D341Med (cell line): ENCODE measurements around the gene KCND3.
"Not testable (repeated sequence)": the region's sequence is repeated elsewhere in the genome, so short reads cannot be mapped to it uniquely, and the experiment has no call there.

Source experiments
- DNase-seq: peaks from one replicate; pipeline ENCODE4 v3.0.0; 2012; ENCODE audit warnings: low spot score

KCND3 gene

DNA sequence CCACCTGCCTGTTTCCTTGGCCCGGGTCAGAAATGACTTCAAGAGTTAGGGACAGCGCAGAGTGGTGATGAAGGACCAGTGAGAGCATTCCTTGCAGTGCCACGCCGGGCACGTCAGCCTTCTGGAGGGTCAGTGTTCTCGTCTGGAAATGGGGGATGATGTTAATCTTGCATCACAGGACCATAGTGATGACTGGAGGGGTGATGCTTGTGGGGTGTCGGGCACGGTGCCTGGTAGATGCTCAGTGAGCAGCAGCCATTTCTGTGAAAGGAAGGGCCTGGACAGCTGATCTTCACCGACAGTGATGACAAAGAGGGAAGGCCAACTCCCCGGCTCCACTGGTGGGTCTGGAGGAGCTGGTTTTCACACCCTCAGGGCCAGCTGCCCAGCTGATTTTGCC, 177.6 kb downstream of the KCND3 start:
- DNase-seq, result no peak

GRCh38 chr1:111805251-111805650, 184.2 kb downstream of the KCND3 start:
- no peak for DNase-seq

- no peak for DNase-seq
Observed at GRCh38 chr1:111804776-111805175, 184.7 kb downstream of the KCND3 start.

DNA sequence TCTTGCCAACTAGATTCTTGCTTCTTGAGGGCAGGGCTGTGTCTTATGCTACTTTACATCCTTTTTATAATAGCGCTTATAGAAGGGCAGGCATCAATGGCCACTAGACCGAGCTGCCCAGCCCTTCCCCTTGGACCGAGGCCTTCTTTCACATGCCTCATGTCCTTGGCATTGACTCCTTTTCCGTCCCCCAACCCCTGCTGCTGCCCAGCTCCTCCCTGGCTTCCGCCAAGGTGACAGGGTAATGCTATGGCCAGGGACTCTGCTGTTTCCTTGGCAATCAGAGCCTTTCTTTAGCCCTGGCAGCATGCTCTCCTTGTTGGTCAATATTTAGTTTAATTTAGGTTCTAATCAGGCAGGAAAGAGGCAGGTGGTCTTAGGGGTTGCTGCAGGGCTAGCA, 185.5 kb downstream of the KCND3 start:
- no peak for DNase-seq

GRCh38 chr1:111802984-111803383, 186.5 kb downstream of the KCND3 start:
- DNase-seq, result no peak

DNA sequence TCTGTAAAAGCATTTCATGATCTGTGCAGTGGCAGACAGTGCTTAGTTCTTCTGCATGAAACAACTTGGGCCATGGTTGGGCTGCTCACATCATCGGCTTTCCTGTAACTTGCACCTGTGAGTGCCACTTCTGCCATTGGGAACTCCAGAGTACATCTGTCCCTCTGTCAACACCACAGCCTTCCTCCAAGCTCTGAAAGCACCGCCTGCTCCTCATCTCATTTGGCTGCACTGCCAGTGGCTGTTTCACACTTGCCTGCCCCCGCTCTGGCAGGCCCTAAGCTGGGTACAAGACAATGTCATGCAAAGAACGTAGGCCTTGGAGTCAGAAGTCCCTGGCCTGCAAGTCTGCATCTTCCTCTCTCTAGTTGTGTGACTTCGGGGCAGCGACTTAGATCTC, 187.4 kb downstream of the KCND3 start:
- DNase-seq, result no peak

DNA sequence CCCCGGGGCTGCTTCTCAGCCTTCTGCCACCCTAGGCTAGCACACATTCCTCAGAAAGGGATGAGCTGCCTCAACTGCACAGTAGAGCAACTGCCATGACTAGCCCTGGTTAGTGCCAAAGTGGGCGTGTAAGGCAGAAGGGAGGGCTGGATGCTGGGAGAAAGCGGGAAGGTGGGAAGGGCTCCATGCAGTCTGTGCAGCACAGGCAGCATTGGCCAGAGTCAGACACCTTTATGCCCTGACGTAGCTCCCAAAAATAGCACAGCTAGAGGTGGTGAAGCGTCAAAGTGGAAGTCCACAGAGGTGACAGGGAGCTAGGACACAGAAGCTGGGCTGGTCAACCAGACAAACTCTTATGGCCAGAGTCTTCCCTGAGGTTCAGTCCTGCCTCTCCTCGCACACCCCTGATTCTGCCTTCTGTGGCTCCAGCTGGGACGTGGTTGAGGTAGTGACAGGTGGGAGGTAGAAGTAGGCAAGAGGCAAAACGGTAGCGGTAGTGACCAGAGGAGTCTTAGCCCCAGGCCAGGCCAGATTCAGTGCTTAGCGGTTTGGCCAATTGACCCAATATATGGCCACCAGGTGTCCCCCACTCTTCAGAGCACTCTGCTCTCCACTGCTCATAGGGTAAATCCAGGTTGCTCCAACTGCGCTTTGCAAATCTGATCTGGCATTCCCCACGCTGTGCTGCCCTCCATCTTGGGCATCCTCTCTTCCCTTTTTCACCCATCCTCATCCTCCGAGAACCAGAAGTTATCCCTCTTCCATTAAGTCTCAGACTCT, 188.2 kb downstream of the KCND3 start:
- no peak for DNase-seq

GRCh38 chr1:111799722-111800121, 189.7 kb downstream of the KCND3 start:
- not testable (repeated sequence) for DNase-seq

DNA sequence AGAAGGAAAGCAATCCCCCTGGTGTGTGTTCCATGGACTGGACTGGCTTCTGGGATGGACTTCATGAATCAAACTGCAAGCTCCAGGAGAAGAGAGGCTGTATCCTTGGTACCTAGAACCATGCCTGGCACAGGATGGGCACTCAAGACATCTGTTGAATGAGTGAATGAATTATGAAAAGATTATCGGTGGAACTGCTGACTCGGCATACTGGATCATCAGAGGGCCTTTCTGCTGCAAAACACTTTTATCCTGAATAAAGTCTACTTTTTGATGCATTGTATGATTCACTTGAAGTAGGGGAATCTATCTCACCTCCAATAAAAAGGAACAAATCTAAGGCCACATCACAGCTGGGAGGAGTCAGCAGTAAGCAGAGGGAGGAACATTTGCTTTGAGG, 190.9 kb downstream of the KCND3 start:
- no peak for DNase-seq

GRCh38 chr1:111795401-111795800, 194.1 kb downstream of the KCND3 start:
- DNase-seq, result no peak

GRCh38 chr1:111793923-111794322, 195.5 kb downstream of the KCND3 start:
- peak; percentile 57 for DNase-seq

DNA sequence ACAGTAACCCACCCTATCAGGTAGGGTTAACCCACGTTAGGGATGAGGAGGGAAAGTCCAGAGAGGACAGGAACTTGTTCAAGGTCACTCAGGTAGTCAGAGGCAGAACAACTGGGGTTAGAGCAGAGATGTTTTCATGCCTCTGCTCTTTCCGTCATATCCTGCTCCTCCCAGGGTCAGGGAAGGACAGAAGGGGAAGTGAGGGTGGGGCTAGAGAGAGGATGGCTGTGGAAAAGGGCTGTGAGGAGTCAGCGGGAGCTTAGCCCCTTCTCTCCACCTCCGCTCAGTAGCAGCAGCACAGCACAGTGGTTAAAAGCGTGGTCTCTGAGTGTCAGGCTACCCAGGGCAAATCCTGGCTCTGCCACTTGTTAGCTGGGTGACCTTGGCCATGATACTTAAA, 197.2 kb downstream of the KCND3 start:
- DNase-seq, result no peak

- DNase-seq, result no peak
Observed at GRCh38 chr1:111791776-111792175, 197.7 kb downstream of the KCND3 start.

DNA sequence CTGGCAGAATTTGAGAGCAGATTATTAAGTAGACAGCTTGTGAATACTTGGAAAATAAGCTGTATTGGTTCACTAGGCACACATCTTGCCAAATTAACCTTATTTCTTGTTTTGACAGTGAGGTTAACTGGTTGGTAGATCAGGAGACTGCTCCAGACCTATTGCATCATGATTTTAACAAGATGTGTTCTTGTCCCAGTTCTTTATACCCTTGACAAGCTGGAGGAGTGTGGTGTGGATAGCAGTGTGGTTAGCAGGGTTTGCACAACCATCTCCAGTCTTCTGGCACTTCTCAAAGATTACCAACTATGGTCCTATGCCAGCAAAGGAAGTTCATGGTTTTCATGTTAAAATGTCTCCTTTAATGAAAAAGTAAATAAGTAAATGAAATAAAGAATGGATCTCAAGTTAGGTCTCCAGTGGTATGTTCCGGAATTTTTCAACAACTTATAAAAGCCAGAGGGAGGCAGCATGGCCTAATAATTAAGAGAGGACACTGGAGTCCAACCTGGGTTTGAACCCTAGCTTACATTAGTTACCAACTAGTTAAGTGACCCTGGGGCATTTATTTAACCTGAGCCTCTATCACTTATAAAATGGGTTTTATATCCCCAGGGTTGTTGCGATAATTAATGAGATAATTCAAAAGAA, 199.7 kb downstream of the KCND3 start:
- DNase-seq, result no peak

- peak; percentile 54 for DNase-seq
Observed at GRCh38 chr1:111789142-111789541, 200.3 kb downstream of the KCND3 start.

DNA sequence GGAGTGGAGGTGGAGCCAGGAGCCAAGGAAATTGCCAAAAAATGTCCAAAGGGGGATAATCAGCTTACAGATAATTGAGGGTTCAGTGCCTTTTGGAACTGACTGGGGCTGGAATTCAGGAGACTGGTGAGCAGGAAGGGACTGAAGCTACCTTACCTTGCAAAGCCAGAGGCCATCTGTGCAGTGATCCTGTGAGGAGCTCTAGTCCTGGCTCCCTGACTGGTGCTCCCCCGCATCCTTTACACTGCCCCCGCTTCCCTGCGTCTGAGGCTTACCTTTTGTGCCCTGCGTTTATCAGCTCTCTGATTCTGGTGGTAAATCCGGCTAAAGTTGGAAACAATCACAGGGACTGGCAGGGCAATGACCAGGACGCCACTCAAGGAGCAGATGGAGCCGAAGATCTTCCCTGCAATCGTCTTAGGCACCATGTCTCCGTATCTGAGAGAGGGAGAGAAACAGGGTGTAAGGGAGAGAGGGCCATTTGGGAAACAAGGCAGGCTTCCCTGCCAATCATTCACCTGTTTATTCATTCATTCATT, 202.7 kb downstream of the KCND3 start:
- DNase-seq, result peak; percentile 41

- DNase-seq, result no peak
Observed at GRCh38 chr1:111784273-111784901, 205.1 kb downstream of the KCND3 start.

- DNase-seq, result no peak
Observed at GRCh38 chr1:111779546-111779945, 209.9 kb downstream of the KCND3 start.

- DNase-seq, result no peak
Observed at GRCh38 chr1:111778541-111779051, 210.9 kb downstream of the KCND3 start.

DNA sequence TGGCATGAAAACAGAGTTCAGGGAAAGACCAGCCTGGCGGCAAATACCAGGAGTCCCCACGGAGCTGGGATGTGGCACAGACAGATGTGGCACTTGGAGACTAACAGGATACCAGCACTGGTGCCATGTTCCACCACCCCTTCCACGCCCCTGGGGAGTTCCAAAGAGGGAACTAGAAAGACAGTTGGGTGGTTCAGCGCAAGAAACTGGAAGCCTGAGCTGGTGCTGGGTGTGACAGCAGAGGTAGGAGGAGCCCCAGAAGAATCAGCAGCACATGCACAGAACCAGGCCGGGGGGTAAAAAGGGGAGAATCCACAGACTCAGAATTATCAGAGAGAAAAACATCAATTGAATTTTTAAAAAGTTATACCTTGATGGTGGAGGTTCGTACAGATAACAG, 211.4 kb downstream of the KCND3 start:
- no peak for DNase-seq

DNA sequence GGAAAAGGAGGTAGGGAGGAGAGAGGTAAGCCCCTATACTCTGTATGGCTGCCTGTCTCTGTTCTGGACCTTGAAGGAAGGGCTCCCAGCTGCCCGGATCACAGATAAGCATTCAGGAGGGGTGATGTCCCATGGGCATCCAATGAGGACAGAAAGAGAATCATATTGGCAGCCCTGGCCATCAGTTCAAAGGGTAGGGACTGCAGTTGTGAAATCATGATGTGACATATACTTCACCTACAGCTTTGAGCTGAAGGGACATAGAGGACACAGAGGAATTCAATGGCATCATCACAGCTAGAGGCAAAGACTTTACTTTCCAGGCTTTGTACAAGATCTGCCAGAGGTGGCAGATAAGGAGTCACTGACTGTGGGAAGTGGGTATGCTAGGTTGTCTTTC, 212.2 kb downstream of the KCND3 start:
- DNase-seq, result no peak

GRCh38 chr1:111776861-111777260, 212.6 kb downstream of the KCND3 start:
- no peak for DNase-seq

- DNase-seq, result no peak
Observed at GRCh38 chr1:111776391-111776790, 213.1 kb downstream of the KCND3 start.
